Measurements from ENCODE around the gene FBXL16.

GRCh38 chr16:682493-683395 lies 22.9 kb downstream of the FBXL16 start:
- TF ChIP-seq POLR2AphosphoS5 (IDR thresholded peaks at IDR 0.05; ENCODE audit: low read depth, low read length) (no peak), POLR2A (IDR thresholded peaks at IDR 0.05; ENCODE audit: low read depth, low read length) (no peak), TAF1 (IDR thresholded peaks at IDR 0.05; ENCODE audit: borderline replicate concordance, low read depth, low read length) (no peak)
